ENCODE data around the gene KCNIP4. TPM values are rescaled to one million over a fixed set of nuclear protein-coding genes. Genes with fewer than 3 reads are reported as not detected.

KCNIP4 gene
- total RNA-seq, 1 experiment from 2014 or later = not detected

DNA sequence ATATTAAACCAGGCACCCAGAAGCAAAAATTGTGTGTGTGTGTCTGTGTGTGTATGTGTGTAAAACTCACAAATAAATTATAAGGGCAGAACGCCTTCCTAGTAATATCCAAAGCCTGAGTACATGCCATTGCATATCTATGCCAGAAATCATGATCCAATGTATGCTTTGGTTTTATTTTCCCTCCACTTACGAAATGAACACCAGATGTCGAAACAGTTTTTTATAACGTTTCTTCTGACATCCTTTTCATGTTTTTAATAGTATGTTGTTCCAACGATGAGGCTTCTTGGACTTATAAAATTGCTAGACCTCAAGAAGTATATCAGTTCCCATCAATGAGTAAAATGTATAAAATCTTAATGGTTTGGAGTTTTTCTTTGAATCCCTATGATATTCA, 55.4 kb downstream of the KCNIP4 start:
- no peak for DNase-seq
- ChIA-PET POLR2A (ENCODE audit: unreplicated experiment) (no interaction called here), CTCF (no interaction called here)
- intact Hi-C loops (cut with micrococcal nuclease; ENCODE audit: unreplicated experiment) = no loop called here
- no peaks in the 10 kb centered on the region for H3K79me2 ChIP-seq (ENCODE audit: low read depth)
- no peak overlapping the region for H3K27ac ChIP-seq
- H3F3A ChIP-seq (ENCODE audit: insufficient read depth, low read depth) = no peaks in the 10 kb centered on the region
- no peak overlapping the region for H3K4me2 ChIP-seq
- no peaks in the 10 kb centered on the region for H4K20me1 ChIP-seq (ENCODE audit: insufficient read depth)
- BruUV-seq (replicated peaks) = no TSS peak
- H3K27me3 ChIP-seq (ENCODE audit: insufficient read depth, low read depth) = no peaks in the 10 kb centered on the region
- no peaks in the 10 kb centered on the region for H3K4me1 ChIP-seq (replicated peaks; ENCODE audit: insufficient read depth)
- TF ChIP-seq, protein P1, sequence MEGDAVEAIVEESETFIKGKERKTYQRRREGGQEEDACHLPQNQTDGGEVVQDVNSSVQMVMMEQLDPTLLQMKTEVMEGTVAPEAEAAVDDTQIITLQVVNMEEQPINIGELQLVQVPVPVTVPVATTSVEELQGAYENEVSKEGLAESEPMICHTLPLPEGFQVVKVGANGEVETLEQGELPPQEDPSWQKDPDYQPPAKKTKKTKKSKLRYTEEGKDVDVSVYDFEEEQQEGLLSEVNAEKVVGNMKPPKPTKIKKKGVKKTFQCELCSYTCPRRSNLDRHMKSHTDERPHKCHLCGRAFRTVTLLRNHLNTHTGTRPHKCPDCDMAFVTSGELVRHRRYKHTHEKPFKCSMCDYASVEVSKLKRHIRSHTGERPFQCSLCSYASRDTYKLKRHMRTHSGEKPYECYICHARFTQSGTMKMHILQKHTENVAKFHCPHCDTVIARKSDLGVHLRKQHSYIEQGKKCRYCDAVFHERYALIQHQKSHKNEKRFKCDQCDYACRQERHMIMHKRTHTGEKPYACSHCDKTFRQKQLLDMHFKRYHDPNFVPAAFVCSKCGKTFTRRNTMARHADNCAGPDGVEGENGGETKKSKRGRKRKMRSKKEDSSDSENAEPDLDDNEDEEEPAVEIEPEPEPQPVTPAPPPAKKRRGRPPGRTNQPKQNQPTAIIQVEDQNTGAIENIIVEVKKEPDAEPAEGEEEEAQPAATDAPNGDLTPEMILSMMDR (conservative IDR thresholded peaks at IDR 0.05) = no peak
- TF ChIP-seq EZH2 (IDR thresholded peaks at IDR 0.05; ENCODE audit: low read depth) = no peak
- H3K4me3 ChIP-seq = no peak overlapping the region
- no peaks in the 10 kb centered on the region for H3K9me2 ChIP-seq (ENCODE audit: insufficient read depth)
- no peak overlapping the region for H2AFZ ChIP-seq
- H3K36me3 ChIP-seq (ENCODE audit: low read depth) = no peaks in the 10 kb centered on the region
- no peaks in the 10 kb centered on the region for H3K9me3 ChIP-seq (ENCODE audit: insufficient read depth, low read depth)

DNA sequence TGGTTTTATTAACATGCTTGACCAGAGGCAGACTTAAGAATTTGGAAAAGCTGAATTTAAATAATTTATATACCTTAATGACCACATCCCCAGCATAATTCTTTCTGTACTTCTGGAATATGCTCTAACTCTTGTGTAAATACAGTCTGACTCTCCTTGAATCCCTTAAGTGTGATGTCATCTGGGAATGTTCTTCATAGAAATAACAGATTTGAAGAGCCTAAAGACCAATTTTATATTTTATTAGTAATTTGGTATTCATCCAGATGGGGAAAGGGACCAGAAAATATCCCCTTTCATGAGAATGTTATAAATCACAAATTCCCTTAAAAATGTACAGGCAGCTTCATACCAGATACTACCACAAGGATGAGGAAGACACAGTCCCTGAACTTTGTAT, 58.3 kb downstream of the KCNIP4 start:
- CTCF ChIA-PET = no interaction called here
- intact Hi-C loops (cut with micrococcal nuclease; ENCODE audit: unreplicated experiment) = no loop called here
- Histone ChIP-seq H3F3A (ENCODE audit: insufficient read depth, low read depth) (no peaks in the 10 kb centered on the region), H2AFZ (no peak overlapping the region), H3K27me3 (ENCODE audit: insufficient read depth, low read depth) (no peaks in the 10 kb centered on the region), H3K9me3 (ENCODE audit: insufficient read depth, low read depth) (no peaks in the 10 kb centered on the region), H3K4me1 (replicated peaks; ENCODE audit: insufficient read depth) (no peaks in the 10 kb centered on the region), H3K79me2 (ENCODE audit: low read depth) (no peaks in the 10 kb centered on the region), H3K9me2 (ENCODE audit: insufficient read depth) (no peaks in the 10 kb centered on the region), H3K27ac (no peak overlapping the region), H3K4me2 (no peak overlapping the region), H3K4me3 (no peak overlapping the region), H3K36me3 (ENCODE audit: low read depth) (no peaks in the 10 kb centered on the region), H4K20me1 (ENCODE audit: insufficient read depth) (no peaks in the 10 kb centered on the region)
- no peak for DNase-seq
- BruUV-seq (replicated peaks) = no TSS peak
- TF ChIP-seq, protein P1 (conservative IDR thresholded peaks at IDR 0.05) = no peak
- TF ChIP-seq EZH2 (IDR thresholded peaks at IDR 0.05; ENCODE audit: low read depth) = no peak
- POLR2A ChIA-PET (ENCODE audit: unreplicated experiment) = no interaction called here

DNA sequence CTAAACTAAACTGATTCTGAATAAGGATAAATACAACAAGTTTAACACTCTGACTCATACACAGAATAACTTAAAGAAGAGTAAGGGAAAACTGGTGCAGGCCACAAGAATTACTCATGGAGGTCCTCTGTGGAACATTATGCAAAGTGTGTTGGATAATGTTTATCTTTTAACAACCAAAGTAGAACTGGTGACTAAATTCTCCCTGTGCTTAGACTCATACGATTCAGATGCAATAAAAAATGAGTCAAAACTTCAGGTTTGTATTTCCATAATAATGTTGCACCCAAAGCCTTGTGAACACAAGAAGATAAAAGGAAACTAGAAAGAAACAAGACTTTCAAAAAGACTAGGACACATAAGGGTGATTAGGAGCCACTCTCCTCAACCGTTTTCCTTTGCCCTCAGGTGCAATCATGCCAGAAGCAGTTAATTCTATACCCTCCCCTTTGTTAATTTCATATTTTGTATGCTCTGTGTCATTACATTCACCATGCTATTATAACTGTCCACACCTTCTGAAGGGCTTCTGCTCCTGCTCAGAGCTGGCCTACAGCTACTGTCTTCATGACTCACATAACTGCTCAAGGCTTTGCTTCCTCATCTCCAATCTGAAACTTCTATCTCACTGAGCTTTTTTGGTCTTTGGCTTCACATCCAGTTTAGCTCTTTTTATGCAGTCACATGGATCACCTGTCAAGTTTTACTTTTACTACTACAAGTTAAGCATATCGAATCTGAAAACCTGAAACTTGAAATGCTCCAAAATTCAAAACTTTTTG, 60.2 kb downstream of the KCNIP4 start:
- Histone ChIP-seq H3K9me3 (ENCODE audit: insufficient read depth, low read depth) (no peaks in the 10 kb centered on the region), H3K9me2 (ENCODE audit: insufficient read depth) (no peaks in the 10 kb centered on the region), H3K4me3 (no peak overlapping the region), H2AFZ (no peak overlapping the region), H3K27me3 (ENCODE audit: insufficient read depth, low read depth) (no peaks in the 10 kb centered on the region), H3K4me1 (replicated peaks; ENCODE audit: insufficient read depth) (no peaks in the 10 kb centered on the region), H4K20me1 (ENCODE audit: insufficient read depth) (no peaks in the 10 kb centered on the region), H3F3A (ENCODE audit: insufficient read depth, low read depth) (no peaks in the 10 kb centered on the region), H3K27ac (no peak overlapping the region), H3K4me2 (no peak overlapping the region), H3K36me3 (ENCODE audit: low read depth) (no peaks in the 10 kb centered on the region), H3K79me2 (ENCODE audit: low read depth) (no peaks in the 10 kb centered on the region)
- no peak for TF ChIP-seq EZH2 (IDR thresholded peaks at IDR 0.05; ENCODE audit: low read depth)
- TF ChIP-seq, protein P1 (conservative IDR thresholded peaks at IDR 0.05) = no peak
- DNase-seq = no peak
- intact Hi-C loops (cut with micrococcal nuclease; ENCODE audit: unreplicated experiment) = no loop called here
- ChIA-PET CTCF (no interaction called here), POLR2A (ENCODE audit: unreplicated experiment) (no interaction called here)
- BruUV-seq (replicated peaks) = no TSS peak
